ENCODE results near the gene MEFV.

The MEFV gene

DNA sequence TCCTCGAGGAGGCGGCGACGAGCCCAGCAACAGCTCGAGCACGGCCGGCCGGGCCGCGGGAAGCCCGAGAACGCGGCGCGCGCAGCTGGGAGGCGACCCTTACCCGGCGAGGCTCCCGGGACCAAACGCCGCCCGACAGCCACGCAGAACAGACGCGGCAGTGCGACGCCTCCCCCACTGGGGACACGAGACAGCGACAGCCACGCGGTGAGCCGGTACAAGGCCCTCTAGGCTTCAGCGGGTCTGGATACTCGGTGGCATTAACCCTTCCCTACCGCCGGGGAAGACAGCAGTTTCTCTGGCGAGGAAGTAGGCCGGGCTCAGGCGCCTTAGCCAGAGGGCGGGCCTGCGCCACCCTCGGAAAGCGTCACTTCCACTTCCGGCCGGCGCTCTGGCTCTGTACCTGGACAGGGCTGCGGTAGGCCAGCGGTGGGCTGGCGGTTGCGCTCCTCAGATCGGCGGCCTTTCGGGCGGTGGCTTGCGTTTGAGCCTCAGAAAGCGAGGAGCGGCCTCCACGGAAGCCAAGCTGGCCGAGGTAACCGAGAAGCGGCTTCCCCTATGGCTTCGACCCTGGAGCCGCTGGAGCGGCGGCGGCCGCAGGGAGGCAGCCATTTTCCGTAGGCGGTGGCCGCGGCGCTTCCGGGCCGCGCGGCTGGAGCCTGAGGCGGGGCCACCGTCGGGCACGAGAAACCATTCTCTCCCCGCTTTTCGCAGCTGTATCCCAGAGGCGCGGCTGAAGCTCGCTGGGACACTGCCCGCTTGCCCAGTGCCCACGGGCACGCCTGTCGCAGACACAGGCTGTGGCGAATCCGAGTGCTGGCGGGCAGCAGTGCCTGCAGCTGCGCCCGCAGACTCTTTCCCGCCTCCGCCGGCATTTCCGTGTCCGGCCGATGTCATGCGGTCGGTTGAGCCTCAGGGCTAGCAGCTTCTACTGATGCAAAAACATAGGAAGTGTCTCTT is 49.0 kb upstream of the MEFV start, which contains the start of the genes TIGD7 and ZNF75A (continued):
- TF ChIP-seq, protein P1, sequence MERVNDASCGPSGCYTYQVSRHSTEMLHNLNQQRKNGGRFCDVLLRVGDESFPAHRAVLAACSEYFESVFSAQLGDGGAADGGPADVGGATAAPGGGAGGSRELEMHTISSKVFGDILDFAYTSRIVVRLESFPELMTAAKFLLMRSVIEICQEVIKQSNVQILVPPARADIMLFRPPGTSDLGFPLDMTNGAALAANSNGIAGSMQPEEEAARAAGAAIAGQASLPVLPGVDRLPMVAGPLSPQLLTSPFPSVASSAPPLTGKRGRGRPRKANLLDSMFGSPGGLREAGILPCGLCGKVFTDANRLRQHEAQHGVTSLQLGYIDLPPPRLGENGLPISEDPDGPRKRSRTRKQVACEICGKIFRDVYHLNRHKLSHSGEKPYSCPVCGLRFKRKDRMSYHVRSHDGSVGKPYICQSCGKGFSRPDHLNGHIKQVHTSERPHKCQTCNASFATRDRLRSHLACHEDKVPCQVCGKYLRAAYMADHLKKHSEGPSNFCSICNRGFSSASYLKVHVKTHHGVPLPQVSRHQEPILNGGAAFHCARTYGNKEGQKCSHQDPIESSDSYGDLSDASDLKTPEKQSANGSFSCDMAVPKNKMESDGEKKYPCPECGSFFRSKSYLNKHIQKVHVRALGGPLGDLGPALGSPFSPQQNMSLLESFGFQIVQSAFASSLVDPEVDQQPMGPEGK (CRISPR knock-in tag; IDR thresholded peaks at IDR 0.05; ENCODE audit: borderline replicate concordance), result 0 out of 2 replicates have a peak, but pooled peaks have one; percentile 29
- TF ChIP-seq ARNTL (CRISPR knock-in tag; IDR thresholded peaks at IDR 0.05; ENCODE audit: borderline replicate concordance, low read depth) (no peak), ZFP30 (CRISPR knock-in tag; IDR thresholded peaks at IDR 0.05) (0 out of 2 replicates have a peak, but pooled peaks have one; percentile 5)

DNA sequence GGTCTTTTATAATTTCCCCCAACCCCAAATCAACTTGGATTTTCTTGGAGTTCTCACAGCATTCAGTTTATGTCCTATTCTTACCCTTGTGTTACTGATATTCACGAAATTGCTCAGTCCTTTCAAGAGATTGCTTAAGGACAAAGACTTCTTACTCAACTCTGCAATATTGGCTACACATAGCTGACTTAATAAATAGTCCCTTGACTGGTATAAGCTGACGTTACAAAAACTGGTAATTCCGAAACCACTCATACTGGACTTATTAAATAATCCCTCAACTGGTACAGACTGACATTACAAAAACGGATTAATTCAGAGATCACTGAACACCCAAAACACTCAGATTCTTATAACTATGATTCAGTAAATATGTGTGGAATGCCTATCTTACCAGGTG is 47.9 kb upstream of the MEFV start:
- TF ChIP-seq ZFP3 (CRISPR knock-in tag; IDR thresholded peaks at IDR 0.05) (no peak), RARB (CRISPR knock-in tag; IDR thresholded peaks at IDR 0.05) (no peak), ZNF565 (CRISPR knock-in tag; conservative IDR thresholded peaks at IDR 0.05; ENCODE audit: low read depth) (no peak), OSR1 (CRISPR knock-in tag; IDR thresholded peaks at IDR 0.05) (no peak), ZNF8 (CRISPR knock-in tag; IDR thresholded peaks at IDR 0.05) (no peak), ZC3H10 (CRISPR knock-in tag; IDR thresholded peaks at IDR 0.05) (no peak), CSDC2 (CRISPR knock-in tag; IDR thresholded peaks at IDR 0.05) (no peak), TOX (CRISPR knock-in tag; IDR thresholded peaks at IDR 0.05; ENCODE audit: borderline replicate concordance) (no peak), PPARA (CRISPR knock-in tag; IDR thresholded peaks at IDR 0.05; ENCODE audit: borderline replicate concordance) (no peak), TCF4 (CRISPR knock-in tag; IDR thresholded peaks at IDR 0.05; ENCODE audit: borderline replicate concordance) (no peak), ARNTL (CRISPR knock-in tag; IDR thresholded peaks at IDR 0.05; ENCODE audit: borderline replicate concordance, low read depth) (no peak), SNAI2 (CRISPR knock-in tag; IDR thresholded peaks at IDR 0.05) (no peak), GLIS3 (CRISPR knock-in tag; IDR thresholded peaks at IDR 0.05) (no peak), BACH2 (CRISPR knock-in tag; IDR thresholded peaks at IDR 0.05; ENCODE audit: borderline replicate concordance) (no peak)
- TF ChIP-seq, protein P2, sequence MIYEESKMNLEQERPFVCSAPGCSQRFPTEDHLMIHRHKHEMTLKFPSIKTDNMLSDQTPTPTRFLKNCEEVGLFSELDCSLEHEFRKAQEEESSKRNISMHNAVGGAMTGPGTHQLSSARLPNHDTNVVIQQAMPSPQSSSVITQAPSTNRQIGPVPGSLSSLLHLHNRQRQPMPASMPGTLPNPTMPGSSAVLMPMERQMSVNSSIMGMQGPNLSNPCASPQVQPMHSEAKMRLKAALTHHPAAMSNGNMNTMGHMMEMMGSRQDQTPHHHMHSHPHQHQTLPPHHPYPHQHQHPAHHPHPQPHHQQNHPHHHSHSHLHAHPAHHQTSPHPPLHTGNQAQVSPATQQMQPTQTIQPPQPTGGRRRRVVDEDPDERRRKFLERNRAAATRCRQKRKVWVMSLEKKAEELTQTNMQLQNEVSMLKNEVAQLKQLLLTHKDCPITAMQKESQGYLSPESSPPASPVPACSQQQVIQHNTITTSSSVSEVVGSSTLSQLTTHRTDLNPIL (CRISPR knock-in tag; IDR thresholded peaks at IDR 0.05; ENCODE audit: low read depth), result no peak
- TF ChIP-seq, protein P3, sequence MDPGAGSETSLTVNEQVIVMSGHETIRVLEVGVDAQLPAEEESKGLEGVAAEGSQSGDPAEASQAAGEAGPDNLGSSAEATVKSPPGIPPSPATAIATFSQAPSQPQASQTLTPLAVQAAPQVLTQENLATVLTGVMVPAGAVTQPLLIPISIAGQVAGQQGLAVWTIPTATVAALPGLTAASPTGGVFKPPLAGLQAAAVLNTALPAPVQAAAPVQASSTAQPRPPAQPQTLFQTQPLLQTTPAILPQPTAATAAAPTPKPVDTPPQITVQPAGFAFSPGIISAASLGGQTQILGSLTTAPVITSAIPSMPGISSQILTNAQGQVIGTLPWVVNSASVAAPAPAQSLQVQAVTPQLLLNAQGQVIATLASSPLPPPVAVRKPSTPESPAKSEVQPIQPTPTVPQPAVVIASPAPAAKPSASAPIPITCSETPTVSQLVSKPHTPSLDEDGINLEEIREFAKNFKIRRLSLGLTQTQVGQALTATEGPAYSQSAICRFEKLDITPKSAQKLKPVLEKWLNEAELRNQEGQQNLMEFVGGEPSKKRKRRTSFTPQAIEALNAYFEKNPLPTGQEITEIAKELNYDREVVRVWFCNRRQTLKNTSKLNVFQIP (CRISPR knock-in tag; IDR thresholded peaks at IDR 0.05; ENCODE audit: borderline replicate concordance, low read depth), result no peak
- TF ChIP-seq, protein P4, sequence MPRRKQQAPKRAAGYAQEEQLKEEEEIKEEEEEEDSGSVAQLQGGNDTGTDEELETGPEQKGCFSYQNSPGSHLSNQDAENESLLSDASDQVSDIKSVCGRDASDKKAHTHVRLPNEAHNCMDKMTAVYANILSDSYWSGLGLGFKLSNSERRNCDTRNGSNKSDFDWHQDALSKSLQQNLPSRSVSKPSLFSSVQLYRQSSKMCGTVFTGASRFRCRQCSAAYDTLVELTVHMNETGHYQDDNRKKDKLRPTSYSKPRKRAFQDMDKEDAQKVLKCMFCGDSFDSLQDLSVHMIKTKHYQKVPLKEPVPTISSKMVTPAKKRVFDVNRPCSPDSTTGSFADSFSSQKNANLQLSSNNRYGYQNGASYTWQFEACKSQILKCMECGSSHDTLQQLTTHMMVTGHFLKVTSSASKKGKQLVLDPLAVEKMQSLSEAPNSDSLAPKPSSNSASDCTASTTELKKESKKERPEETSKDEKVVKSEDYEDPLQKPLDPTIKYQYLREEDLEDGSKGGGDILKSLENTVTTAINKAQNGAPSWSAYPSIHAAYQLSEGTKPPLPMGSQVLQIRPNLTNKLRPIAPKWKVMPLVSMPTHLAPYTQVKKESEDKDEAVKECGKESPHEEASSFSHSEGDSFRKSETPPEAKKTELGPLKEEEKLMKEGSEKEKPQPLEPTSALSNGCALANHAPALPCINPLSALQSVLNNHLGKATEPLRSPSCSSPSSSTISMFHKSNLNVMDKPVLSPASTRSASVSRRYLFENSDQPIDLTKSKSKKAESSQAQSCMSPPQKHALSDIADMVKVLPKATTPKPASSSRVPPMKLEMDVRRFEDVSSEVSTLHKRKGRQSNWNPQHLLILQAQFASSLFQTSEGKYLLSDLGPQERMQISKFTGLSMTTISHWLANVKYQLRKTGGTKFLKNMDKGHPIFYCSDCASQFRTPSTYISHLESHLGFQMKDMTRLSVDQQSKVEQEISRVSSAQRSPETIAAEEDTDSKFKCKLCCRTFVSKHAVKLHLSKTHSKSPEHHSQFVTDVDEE (CRISPR knock-in tag; IDR thresholded peaks at IDR 0.05), result no peak
- no peak for ATAC-seq

DNA sequence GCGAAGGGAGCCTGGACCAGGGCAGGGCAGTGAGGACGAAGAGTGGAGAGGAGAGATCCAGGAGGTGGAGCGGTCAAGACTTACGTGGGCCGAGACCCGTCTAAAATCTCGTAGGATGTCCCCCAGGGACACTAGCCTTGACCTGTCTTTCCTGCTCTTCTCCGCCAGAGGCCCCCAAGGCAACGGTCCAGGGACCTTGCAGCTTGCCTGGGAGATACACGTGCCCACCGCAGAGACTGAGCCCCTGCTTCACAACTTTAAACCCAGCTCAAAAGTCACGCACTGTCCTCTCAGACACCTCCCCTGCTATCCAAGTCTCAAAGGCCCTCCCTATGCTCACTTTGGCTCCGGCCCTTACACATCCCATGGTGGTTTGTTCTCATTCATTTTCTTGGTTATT is 39.4 kb upstream of the MEFV start:
- TF ChIP-seq, protein P3 (CRISPR knock-in tag; IDR thresholded peaks at IDR 0.05; ENCODE audit: borderline replicate concordance, low read depth), result no peak
- TF ChIP-seq TOX (CRISPR knock-in tag; IDR thresholded peaks at IDR 0.05; ENCODE audit: borderline replicate concordance) (no peak), ESRRG (CRISPR knock-in tag; IDR thresholded peaks at IDR 0.05) (no peak), ZNF8 (CRISPR knock-in tag; IDR thresholded peaks at IDR 0.05) (no peak), ZNF565 (CRISPR knock-in tag; conservative IDR thresholded peaks at IDR 0.05; ENCODE audit: low read depth) (no peak), BACH2 (CRISPR knock-in tag; IDR thresholded peaks at IDR 0.05; ENCODE audit: borderline replicate concordance) (no peak)
- ATAC-seq, result no peak

Measured in SK-N-SH treated with all-trans-retinoic acid at 6 μM for 48 hours (cell line).